HTERT RPE-1 (cell line): Measurements from ENCODE around the gene MSI2.

Source experiments
- in situ Hi-C: fragments of 300-500 bp; cut with MboI; formaldehyde crosslinking; loops from 4 replicates; pipeline ENCODE4 v1.14.3; 2020; ENCODE audit warnings: low sequenced_read_pairs

Gene MSI2

DNA sequence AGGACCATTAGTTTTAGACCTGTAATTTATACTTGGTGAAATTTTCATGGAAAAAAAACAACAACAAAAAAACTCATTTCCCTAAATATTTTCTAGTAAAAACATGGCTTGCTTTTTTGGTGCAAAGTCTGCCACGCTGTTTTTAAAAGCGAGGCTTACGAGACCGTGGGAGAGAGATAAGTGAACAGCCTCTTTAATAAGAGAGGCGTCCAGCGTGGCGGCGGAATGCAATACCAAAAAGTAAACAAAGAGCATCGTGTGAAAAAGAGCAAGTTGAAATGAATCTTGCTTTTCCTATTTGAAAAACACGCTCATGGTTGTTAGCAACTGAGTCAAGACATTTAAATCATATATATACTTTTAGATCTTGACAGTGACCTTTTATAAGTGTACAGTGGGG lies 10.5 kb upstream of the MSI2 start:
- in situ Hi-C loops = no loop called here

DNA sequence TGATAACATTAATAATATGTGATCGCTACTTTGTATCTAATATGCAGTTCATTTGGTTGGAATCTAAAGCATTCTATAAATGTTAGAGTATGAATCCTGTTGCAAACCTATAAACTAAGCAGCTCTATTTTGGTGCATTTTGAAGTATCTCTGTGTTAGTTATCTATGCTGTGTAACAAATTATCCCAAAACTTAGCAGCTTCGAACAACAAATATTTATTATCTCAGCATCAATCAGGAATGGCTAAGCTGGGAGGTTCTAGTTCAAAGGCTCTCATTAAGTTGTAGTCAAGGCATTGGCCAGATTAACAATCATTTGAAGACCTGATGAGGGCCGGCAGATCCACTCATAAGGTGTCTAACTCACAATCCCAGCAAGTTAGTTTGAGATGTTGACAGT lies 10.1 kb upstream of the MSI2 start:
- in situ Hi-C loops = no loop called here

DNA sequence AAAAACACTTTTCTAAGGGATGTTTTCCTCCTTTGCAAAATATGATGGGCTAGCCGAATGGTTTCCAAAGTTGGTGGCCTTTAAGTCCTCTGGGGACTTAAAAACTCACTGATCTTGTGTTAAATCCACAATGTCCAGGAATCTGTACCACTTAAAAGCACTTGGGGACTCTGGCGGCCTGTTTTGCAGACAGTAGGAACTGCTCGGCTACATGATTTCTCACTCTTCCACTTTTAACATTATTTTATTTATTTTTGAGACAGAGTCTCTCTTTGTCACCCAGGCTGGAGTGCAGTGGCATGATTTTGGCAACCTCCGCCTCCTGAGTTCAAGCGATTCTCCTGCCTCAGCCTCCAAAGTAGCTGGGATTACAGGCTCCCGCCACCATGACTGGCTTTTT lies 9.1 kb upstream of the MSI2 start:
- in situ Hi-C loops = no loop called here

DNA sequence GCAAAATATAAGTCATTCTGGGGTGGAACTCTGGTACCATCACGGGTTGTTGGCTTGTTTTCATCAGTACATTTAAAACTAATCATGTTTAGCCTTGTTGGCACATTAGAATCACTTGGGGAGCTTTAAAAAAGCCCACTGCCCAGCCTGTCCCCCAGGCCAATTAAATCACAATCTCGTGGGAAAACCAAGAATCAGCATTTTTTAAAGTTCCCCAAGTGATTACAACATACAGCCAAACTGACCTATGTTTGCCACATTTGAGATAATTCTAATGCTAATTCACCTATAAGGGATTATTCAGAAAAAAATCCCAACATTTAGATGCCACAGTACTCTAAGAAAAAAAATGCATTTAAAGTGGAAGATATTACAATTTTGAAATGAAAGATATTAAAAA lies 8.4 kb upstream of the MSI2 start:
- in situ Hi-C loops = no loop called here

DNA sequence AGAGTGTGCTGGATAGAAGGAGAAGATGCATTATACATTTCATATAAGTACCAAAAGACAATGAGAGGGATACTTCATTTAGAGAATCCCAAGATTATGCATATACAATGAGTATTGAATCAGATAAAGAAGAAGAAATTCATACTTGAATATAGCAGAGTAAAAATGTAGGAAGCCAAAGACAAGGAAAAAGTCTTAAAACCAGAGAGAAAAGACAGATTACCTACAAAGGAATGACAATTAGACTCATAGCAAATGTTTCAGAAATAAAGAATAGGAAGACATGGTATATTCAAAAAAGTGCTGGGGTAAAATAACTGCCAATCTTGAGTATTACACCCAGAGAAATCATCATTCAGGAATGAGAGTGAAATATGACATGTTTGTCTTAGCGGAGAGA lies 6.8 kb upstream of the MSI2 start:
- in situ Hi-C loops = no loop called here

DNA sequence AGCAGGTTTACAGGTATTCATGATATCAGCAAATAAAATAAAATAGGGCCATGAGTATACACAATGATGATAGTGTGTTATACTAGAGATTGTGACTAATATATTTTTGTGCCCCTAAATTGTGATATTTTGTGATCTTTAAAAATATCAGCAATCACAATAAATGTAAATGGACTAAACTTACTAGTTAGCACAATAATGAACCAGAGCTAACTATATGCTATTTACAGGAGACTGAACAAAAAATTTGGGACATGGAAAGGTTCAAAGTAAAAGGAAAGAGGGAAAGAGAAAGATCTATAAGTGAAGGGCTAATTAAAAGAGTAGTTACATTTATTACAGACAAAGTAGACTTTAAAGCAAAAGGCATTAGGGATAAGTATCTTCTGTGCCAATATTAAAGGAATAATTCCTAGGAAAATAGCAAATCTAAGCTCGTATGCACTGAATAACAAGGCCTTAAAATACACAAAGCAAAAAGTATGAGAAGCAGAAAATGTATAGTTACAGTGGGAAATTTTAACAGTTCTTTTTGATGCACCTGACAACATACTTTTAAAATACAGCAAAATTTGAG lies 5.0 kb upstream of the MSI2 start:
- in situ Hi-C loops = no loop called here

DNA sequence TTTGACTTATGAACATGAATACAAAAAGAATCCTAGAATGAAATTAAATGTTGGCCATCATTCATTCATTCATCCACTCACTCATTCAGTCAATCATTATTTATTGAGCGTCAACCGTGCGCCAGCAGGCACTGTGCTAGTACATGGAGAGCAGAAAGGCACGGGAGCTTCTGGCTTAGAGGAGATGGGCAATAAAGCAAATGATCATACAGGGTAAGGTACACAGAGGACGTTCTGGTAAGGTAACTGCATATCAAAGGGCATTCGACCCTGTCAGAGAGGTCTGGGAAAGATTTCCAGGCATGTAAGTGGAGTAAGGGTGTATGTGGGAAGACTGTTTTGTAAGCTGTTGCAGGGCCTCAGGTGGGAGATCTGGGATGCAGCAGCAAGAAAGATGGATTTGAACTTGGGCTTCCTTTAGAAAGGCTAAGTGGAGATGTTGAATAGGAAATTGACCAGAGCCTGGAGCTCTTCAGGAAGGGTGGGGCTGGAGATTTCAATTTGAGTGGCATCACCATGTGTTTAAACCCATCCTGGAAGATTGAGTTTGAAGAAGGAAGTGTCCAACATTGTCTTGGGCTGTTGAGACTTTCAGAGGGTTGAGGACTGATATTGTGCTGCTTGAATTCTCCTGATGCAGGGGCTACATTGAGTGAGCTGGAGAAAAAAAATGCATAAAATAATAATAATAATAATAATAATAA lies 2.8 kb upstream of the MSI2 start:
- in situ Hi-C loops = no loop called here

DNA sequence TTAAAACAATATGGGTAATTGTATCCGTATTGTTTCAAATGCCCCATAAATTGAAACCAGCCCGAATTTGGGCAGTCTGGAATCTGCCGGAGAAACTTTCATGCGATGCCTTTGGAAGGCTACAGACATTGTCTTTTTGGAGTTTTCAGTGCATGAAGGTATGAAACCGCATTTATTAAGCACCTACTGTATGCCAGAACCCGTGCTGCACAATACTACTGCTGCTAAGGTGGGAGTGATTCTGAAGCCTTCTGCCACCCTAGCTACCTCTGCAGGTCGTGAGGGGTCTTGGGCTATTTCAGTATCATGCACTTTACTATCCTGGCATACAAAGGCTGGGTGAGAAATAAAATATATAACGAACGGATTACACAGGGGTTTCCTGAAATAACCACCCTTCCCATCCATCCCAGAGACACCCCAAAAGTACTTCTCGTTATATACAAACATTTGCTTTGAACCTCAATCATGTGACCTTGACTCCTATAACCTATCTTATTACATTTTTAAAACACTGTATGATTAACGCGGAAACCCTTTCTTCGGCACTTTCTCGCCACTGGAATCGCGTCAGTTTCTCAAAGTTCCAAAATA lies 1.0 kb upstream of the MSI2 start:
- in situ Hi-C loops = no loop called here

DNA sequence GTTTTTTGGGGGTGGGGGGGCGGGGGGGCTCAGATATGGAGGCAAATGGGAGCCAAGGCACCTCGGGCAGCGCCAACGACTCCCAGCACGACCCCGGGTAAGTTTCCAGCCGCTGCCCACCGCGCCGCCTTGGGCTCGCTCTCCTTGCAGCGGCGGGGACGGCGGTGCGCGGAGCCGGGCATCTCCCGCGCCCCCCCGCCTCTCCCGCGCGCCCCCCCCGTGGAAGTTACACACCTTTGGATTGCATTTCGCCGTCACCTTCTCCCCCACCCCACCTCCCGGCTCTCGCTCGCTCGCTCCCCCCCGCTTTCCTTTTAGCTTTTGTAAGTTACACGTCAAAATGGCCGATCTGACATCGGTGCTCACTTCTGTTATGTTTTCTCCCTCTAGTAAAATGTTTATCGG lies 387 bp downstream of the MSI2 start:
- in situ Hi-C loops = no loop called here

DNA sequence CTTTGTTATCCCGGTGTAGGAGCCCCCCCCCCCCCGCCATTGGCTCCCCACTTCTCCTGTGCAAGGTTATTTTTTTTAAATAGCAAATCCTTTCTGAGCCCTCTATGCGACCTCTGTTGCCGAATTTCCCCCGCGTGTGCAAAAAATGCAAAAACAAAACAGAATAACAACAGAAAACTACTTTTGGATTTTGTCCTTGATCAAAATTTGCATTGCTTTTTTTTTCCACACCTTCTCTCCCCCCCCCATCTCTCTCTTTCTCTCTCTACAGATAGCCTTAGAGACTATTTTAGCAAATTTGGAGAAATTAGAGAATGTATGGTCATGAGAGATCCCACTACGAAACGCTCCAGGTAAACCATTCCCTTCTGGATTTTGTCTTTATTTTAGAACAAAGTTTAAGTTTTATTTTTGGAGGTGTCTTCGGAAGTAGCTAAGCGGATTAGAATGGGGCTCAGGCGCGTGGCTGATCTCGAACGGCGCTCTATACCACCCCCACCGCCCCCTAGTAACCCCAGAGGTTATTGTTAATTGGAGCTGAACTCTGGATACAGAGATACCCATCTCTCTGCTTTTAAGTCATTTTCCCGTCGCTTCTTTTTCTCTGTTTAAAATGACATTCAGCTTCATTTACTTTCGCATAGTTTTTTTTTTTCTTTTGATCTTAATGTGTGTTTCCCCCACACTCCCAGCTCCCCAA lies 1.0 kb downstream of the MSI2 start:
- in situ Hi-C loops = no loop called here

DNA sequence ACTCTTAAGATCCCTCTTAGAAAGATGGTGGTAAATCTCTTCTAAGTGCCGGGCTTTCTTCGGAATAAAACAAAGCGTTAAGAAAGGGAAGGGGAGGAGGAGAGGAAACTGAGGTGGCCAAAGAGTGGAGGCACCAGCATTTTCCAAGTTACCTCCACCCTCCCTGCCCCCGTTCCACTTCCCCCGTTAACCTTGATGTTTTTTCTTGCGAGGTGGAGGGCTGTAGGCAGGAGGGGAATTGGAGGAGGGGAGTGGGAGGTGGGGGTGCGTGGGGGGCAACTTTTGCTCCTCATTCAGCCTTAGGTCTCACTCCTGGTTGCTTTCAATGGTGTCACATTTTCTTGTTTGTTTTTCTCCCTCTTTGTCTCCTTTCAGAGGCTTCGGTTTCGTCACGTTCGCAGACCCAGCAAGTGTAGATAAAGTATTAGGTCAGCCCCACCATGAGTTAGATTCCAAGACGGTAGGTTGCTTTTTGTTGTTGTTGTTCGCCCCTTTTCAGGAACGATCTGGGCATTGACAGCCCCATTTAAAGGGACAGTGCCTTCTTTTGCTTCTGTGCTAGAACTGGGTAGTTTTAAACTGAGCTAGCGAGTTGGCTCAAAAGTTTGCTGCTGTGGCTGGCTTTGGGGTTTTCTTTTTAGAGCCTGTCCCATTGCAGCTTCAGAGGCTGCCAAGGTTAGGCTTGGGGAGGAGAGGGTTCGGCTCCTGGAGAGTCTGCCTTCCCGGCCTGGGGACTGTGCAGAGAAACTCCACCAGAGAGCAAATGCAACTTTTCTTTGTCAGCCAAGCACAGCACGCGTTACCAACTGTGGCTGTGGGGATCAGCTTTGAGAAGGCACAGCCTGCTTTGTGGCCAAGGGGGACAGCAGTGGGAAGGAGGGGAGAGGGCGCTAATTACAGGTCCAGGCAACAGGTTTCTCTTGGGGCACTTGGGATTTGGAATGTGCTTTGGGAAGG lies 1.9 kb downstream of the MSI2 start:
- in situ Hi-C loops = no loop called here

DNA sequence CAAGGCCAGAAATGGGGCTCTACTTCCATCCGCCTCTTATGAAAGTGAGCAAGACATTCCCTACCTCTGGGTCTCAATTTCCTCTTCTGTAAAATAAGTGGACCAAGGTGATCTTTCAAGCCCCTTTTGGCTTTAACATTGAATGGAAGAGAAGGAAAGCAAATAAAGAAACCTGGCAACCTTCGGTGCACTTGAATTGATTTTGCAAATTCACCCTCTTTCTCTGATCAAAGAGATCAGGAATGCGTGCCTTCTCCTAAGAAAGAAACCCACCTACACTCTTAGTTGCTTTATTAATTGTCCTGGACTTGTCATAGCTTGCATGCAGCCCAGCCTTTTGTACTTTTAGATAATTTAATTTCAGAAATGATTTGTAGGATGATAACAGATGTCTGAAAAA lies 3.0 kb downstream of the MSI2 start:
- in situ Hi-C loops = no loop called here

DNA sequence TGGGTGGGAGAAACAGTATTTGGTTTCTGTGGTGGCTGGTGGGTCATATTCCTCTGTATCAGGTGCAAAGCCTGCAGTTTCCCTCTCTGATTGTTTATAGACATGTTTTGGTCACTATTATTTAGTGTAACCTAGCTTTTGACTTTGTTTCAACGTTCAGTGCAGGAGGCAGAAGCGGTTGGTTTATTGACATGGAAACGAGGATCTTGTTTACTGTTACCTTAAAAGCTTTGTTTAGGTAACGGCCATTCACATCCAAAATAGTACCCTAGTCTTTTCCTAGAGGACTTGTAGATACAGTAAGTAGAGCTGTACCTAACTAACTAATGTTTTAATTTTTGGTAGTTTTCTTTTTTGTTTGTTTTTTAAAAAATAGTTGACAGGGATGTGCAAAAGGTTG lies 3.5 kb downstream of the MSI2 start:
- in situ Hi-C loops = no loop called here

DNA sequence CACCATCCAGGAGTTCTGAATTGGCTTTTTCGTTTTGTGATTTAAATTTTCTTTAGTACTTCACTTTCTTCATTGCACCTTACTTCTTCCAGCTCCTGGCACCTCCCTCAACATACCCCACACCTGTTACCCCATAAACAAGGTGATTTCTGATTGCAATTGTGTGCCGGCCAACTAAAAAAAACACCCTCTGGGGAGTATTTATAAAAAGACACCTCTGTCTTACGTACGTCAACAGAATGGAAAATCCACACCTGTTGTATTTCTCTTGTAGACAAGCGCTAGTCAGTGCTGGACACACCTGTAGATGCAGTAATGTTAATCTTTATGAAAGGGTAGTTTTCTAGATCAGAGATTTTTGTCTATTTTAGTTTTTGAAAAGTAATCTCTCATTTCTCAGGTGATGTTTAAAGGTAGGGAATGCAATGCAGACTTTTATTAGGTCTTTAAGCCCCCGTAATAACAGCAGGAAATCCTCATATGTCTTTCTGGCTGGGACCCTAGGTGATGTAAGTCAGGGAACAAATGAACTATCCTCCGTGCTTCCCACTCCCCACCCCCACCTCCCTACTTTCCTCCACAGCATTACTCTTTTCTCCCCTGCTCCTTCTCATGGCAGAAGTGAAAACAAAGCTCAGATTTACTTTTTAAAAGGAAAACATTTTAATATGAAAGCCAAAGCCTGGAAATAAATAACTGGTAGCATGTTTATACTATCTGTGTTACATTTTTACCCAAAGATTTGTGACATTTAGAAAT lies 4.2 kb downstream of the MSI2 start:
- in situ Hi-C loops = no loop called here

DNA sequence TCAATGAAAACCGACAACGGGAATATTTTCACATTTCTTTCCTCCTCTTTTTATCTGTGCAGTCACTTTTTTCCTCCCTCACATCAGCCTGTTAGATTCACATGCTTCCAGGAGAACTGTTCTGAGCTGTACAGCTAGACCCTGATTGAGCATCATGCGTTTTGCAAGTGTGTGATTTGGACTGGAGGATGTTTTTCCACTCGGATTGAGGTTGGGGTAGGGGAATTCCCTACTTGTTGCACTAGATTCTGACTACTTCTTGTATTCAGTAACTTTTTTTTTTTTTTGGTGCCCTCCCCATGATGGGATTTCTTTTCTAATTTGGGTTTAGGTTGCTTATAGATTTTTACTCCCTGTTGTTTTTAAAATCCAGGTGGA lies 4.8 kb downstream of the MSI2 start:
- in situ Hi-C loops = no loop called here

DNA sequence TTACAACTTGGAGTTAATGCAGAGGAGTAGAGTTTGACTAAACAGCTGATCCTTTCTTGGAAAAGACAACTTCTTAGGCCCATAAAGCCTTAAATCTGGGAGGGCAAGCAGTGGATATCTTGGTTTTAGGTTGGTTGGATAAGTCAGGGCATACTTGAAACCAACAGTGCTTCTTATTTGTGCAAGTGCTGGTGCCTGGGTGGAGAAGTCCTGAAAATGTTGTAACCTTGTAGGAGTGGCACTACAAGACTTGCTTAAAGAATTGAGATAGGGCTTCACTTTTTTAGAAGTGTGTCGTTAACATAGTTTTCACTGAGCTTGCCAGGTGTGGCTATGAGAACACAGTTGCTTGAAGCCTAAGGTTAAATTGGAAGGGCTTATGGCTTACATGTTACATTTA lies 6.2 kb downstream of the MSI2 start:
- in situ Hi-C loops = no loop called here

DNA sequence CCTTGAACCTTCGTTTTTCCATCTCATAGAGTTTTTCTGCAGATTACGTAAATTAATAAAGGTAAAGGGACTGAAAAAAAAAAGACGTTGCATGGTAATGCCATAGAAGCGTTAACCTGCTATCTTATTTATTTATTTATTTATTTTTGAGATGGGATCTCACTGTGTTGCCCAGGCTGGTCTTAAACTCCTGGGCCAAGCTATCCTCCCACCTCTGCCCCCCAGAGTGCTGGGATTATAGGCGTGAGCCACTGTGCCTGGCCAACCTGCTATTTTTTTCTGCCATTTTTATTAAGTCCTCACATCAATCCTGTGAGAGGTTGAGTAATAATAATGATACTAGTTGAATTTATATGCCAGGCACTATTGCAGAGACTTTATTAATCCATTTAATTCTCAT lies 7.9 kb downstream of the MSI2 start:
- in situ Hi-C loops = no loop called here

DNA sequence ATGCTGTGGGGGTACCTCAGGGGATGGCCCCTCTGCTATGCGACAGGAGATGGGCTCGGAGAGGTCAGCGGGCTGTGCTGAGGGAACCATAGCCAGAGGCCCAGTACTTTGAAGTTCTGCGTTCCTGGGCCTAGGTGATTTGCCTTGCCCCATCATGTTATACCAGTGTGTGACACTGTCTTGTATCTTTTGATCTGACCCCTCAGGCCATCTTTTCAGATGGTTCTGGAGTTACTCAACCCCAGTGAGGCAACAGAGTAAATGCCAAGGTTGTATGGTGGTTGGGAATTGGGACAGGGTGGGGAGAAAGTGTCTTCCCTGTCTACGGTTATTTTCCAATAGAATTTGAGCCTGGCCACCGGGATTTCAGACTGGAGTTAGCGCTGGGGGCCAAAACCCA lies 8.5 kb downstream of the MSI2 start:
- in situ Hi-C loops = no loop called here

DNA sequence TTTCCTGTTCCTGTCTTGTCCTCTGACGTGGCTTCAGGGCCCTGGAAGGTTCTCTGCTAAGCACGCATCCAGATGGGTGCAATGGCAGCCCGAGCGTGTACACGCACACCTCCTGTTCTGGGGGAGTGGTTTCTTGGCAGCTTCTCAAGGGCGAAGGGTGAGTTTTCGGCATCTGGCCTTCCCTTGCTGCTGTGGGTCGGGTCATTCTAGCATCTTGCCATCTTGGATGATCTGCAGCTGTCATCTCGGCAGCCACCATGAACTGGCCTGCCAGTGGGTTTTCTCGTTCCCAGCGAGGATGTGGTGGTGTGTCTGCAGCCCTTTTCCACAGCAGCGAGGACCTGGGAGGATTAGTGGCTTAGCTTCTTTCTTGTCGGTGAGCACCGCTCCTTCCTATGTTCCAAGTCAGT lies 10.6 kb downstream of the MSI2 start:
- in situ Hi-C loops = no loop called here

DNA sequence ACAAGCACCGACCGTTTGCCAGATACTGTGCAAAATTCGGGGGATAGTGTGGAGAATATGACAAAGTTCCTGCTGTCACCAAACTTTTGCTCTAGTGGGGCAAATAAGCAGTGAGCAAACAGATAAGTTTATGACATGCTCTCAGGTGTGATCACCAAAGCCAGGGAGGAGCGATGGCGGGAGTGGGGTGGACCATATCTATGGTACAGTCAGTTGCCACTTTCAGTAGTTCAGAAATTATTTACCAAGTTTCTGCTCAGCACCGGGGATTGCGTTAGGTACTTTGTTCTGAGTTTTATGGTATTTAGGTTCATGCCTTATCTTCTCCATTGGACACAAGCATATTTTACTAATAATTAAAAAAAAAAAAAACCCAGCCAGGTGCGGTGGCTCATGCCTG lies 11.9 kb downstream of the MSI2 start:
- in situ Hi-C loops = no loop called here
